K562 (cell line): ENCODE results near the gene SERINC3. TPM values are rescaled to one million over a fixed set of nuclear protein-coding genes. Genes with fewer than 3 reads are reported as not detected.

ENCODE experiments used
- CTBP1 ChIP-seq: fragments of 450-650 bp; IDR thresholded peaks from 2 replicates; pipeline ENCODE4 v1.6.1; 2016; ENCODE audit warnings: borderline replicate concordance
- GABPB2 ChIP-seq: fragments of 250-450 bp; sonication (Bioruptor Pico); conservative IDR thresholded peaks from 2 replicates; pipeline ENCODE4 v1.5.1; 2021; ENCODE audit warnings: mild to moderate bottlenecking
- JUN ChIP-seq, 2 experiments: sonication (generic) in 1 of 2; formaldehyde crosslinking in 1 of 2; IDR thresholded peaks; 2 replicates each; pipeline versions ENCODE4 v1.6.1 to v1.8.0; 2012 to 2022; ENCODE audit warnings: borderline replicate concordance in 2 of 2, mild to moderate bottlenecking in 2 of 2, improper control_type of control experiment in 1 of 2, low read depth in 1 of 2, low read length in 1 of 2, missing genetic modification reagents in 1 of 2
- KLF6 ChIP-seq: fragments of 250-450 bp; sonication (Bioruptor Pico); IDR thresholded peaks from 2 replicates; pipeline ENCODE4 v1.4.0; 2020; ENCODE audit warnings: mild to moderate bottlenecking, moderate library complexity, borderline replicate concordance
- MECOM ChIP-seq: fragments of 250-450 bp; sonication (Bioruptor Pico); IDR thresholded peaks from 2 replicates; pipeline ENCODE4 v1.8.0; 2022; ENCODE audit warnings: inconsistent platforms
- NR1H2 ChIP-seq: sonication (generic); formaldehyde crosslinking; IDR thresholded peaks from 2 replicates; pipeline ENCODE4 v1.4.0; 2020; ENCODE audit warnings: mild to moderate bottlenecking, missing genetic modification reagents
- NR3C1 ChIP-seq: sonication (generic); formaldehyde crosslinking; IDR thresholded peaks from 2 replicates; pipeline ENCODE4 v1.8.1; 2022; ENCODE audit warnings: missing genetic modification reagents
- PHF20 ChIP-seq: fragments of 450-650 bp; IDR thresholded peaks from 2 replicates; pipeline ENCODE4 v1.6.1; 2018; ENCODE audit not compliant: partially characterized antibody
- POLR2AphosphoS2 ChIP-seq: IDR thresholded peaks from 2 replicates; pipeline ENCODE4 v1.6.1; 2012; ENCODE audit warnings: low read length, improper control_type of control experiment
- SNRNP70 ChIP-seq: fragments of 200-400 bp; formaldehyde crosslinking; optimal IDR thresholded peaks from 2 replicates; pipeline ENCODE3; 2017; ENCODE audit warnings: low read depth, low read length
- ZBED1 ChIP-seq: IDR thresholded peaks from 2 replicates; pipeline ENCODE4 v1.6.1; 2014
- ZEB2 ChIP-seq: fragments of 450-650 bp; IDR thresholded peaks from 2 replicates; pipeline ENCODE4 v1.6.1; 2016
- ZNF146 ChIP-seq: IDR thresholded peaks from one replicate; pipeline ENCODE4 v1.6.1; 2018; ENCODE audit warnings: missing compliant biosample characterization; ENCODE audit not compliant: unreplicated experiment
- ZNF239 ChIP-seq: fragments of 250-450 bp; sonication (Bioruptor Pico); IDR thresholded peaks from 2 replicates; pipeline ENCODE4 v1.4.0; 2020; ENCODE audit warnings: mild to moderate bottlenecking
- ZNF76 ChIP-seq: fragments of 250-450 bp; sonication (Bioruptor Pico); IDR thresholded peaks from 2 replicates; pipeline ENCODE4 v1.4.0; 2020; ENCODE audit warnings: mild to moderate bottlenecking, moderate library complexity, borderline replicate concordance
- ZZZ3 ChIP-seq: fragments of 450-650 bp; IDR thresholded peaks from 2 replicates; pipeline ENCODE4 v1.6.1; 2016; ENCODE audit warnings: antibody characterized with exemption, mild to moderate bottlenecking, moderate library complexity
- polyA plus RNA-seq, 8 experiments: library from polyadenylated mRNA; depleted of rRNA in 4 of 8; stranded (reverse) in 5 of 8; unstranded in 3 of 8; fragments of >200 nt; fragmentation: Nextera tagmentation in 2 of 8; fragmentation: Illumina TruSeq in 1 of 8; extraction: Ambion mirVana in 2 of 8; extraction: Trizol in 1 of 8; gene quantifications; 2 replicates each; pipeline versions ENCODE4 v1.2.1 to v1.2.3, GENCODE V29; 2011 to 2014; ENCODE audit warnings: inconsistent platforms in 1 of 8, missing spikeins in 1 of 8
- total RNA-seq, 7 experiments: library from RNA; depleted of rRNA in 6 of 7; stranded (reverse); fragments of >200 nt in 6 of 7; fragmentation: Illumina TruSeq in 2 of 7; extraction: Trizol in 2 of 7; gene quantifications; 2 replicates each; pipeline versions ENCODE4 v1.2.1 to v1.2.3, GENCODE V29; 2011 to 2021; ENCODE audit warnings: low replicate concordance in 1 of 7
- TF ChIP-seq, protein P1 (sequence below), 2 experiments: fragments of 450-650 bp in 1 of 2; IDR thresholded peaks; 2 replicates each; pipeline ENCODE4 v1.6.1; 2011 to 2017; ENCODE audit warnings: low read depth in 2 of 2, antibody characterized with exemption in 1 of 2, borderline replicate concordance in 1 of 2, low read length in 1 of 2, mild to moderate bottlenecking in 1 of 2, mixed read lengths in 1 of 2; ENCODE audit not compliant: control insufficient read depth in 1 of 2
- TF ChIP-seq, protein P2 (sequence below): sonication (generic); formaldehyde crosslinking; IDR thresholded peaks from 2 replicates; pipeline ENCODE4 v1.8.0; 2022; ENCODE audit warnings: missing genetic modification reagents, mild to moderate bottlenecking, moderate library complexity, borderline replicate concordance
- TF ChIP-seq, protein P3 (sequence below): sonication (generic); formaldehyde crosslinking; IDR thresholded peaks from 2 replicates; pipeline ENCODE4 v1.8.0; 2022; ENCODE audit warnings: mild to moderate bottlenecking, missing genetic modification reagents
- TF ChIP-seq, protein P4 (sequence below): fragments of 450-650 bp; IDR thresholded peaks from 2 replicates; pipeline ENCODE4 v1.6.1; 2016; ENCODE audit warnings: missing biosample characterization, missing genetic modification characterization

SERINC3 gene
- total and polyA plus RNA-seq, 9 of the 15 experiments (the other 6 are each of a cell fraction or from before 2014, with no cell fraction given): 24.7 to 107 (median 48.8) TPM

DNA sequence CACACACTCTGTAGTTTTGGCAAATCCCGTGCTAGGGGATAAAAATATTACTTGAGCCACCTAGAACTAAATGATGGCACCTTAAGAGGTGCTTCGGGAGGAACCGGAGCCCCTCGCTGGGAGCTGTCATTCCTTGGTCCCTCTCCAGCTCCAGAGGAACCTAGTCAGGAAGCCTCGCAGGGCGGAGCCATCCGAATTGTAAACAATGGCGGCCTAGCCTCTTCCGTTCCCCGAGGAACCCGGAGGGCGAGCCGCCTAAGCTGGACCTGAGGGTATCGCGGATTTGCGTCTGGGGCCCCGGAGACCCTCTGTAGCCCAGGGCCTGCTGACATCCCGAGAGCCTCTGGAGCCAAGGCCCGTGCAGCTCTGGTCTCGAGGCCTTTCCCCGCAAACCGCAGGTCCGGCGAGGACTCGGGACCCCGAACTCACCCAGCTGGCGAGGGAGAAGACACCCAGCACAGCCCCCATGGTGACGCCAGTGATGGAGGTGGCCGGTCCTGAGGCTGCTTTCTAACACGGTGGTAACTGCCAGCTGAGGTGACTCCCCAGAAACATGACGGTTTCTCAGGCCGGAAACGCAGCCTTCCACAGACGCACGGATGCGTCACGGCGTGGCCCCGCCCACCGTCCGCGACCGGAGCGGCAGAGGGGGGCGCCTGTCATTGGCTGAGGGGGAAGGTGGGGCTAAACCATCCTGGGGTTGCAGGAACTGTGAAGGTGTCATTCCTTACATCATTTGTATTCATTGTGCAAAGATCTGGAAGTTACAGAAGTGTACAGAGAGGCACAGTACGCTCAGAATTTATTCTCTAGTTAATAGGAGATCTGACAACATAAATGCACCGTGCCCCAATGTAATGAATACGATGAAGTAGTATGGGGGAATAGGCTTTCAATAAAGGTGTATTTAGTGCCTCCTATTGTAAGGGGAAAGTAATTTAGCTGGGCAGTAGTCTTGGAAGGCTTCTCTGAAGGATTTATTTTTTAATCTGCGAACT lies at the start of gene SERINC3 (continued):
- TF ChIP-seq NR3C1 (CRISPR knock-in tag): no peak
- TF ChIP-seq ZZZ3: no peak
- TF ChIP-seq GABPB2: no peak
- peak; percentile 68 for TF ChIP-seq JUN (IDR thresholded peaks at IDR 0.05; ENCODE audit: borderline replicate concordance, low read depth, low read length)
- no peak for TF ChIP-seq JUN (CRISPR knock-in tag; IDR thresholded peaks at IDR 0.05; ENCODE audit: borderline replicate concordance)
- TF ChIP-seq, protein P1, sequence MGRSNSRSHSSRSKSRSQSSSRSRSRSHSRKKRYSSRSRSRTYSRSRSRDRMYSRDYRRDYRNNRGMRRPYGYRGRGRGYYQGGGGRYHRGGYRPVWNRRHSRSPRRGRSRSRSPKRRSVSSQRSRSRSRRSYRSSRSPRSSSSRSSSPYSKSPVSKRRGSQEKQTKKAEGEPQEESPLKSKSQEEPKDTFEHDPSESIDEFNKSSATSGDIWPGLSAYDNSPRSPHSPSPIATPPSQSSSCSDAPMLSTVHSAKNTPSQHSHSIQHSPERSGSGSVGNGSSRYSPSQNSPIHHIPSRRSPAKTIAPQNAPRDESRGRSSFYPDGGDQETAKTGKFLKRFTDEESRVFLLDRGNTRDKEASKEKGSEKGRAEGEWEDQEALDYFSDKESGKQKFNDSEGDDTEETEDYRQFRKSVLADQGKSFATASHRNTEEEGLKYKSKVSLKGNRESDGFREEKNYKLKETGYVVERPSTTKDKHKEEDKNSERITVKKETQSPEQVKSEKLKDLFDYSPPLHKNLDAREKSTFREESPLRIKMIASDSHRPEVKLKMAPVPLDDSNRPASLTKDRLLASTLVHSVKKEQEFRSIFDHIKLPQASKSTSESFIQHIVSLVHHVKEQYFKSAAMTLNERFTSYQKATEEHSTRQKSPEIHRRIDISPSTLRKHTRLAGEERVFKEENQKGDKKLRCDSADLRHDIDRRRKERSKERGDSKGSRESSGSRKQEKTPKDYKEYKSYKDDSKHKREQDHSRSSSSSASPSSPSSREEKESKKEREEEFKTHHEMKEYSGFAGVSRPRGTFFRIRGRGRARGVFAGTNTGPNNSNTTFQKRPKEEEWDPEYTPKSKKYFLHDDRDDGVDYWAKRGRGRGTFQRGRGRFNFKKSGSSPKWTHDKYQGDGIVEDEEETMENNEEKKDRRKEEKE (IDR thresholded peaks at IDR 0.05; ENCODE audit: borderline replicate concordance in 1 of 2, control insufficient read depth in 1 of 2, low read depth in 2 of 2, low read length in 1 of 2): no peak
- TF ChIP-seq MECOM: no peak
- TF ChIP-seq ZNF146: peak; percentile 12
- TF ChIP-seq CTBP1: peak; percentile 87
- TF ChIP-seq ZNF239 (CRISPR knock-in tag): no peak
- no peak for TF ChIP-seq ZNF76 (CRISPR knock-in tag)
- TF ChIP-seq, protein P2, sequence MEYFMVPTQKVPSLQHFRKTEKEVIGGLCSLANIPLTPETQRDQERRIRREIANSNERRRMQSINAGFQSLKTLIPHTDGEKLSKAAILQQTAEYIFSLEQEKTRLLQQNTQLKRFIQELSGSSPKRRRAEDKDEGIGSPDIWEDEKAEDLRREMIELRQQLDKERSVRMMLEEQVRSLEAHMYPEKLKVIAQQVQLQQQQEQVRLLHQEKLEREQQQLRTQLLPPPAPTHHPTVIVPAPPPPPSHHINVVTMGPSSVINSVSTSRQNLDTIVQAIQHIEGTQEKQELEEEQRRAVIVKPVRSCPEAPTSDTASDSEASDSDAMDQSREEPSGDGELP (CRISPR knock-in tag): peak; percentile 97
- TF ChIP-seq POLR2AphosphoS2: no peak
- TF ChIP-seq NR1H2 (CRISPR knock-in tag): 0 out of 2 replicates have a peak, but pooled peaks have one; percentile 45
- no peak for TF ChIP-seq SNRNP70
- TF ChIP-seq, protein P3, sequence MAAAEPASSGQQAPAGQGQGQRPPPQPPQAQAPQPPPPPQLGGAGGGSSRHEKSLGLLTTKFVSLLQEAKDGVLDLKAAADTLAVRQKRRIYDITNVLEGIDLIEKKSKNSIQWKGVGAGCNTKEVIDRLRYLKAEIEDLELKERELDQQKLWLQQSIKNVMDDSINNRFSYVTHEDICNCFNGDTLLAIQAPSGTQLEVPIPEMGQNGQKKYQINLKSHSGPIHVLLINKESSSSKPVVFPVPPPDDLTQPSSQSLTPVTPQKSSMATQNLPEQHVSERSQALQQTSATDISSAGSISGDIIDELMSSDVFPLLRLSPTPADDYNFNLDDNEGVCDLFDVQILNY: no peak
- peak; percentile 76 for TF ChIP-seq PHF20
- no peak for TF ChIP-seq KLF6
- TF ChIP-seq, protein P4, sequence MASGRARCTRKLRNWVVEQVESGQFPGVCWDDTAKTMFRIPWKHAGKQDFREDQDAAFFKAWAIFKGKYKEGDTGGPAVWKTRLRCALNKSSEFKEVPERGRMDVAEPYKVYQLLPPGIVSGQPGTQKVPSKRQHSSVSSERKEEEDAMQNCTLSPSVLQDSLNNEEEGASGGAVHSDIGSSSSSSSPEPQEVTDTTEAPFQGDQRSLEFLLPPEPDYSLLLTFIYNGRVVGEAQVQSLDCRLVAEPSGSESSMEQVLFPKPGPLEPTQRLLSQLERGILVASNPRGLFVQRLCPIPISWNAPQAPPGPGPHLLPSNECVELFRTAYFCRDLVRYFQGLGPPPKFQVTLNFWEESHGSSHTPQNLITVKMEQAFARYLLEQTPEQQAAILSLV: no peak
- TF ChIP-seq ZEB2: no peak; the same call in 1 of the 2 replicates
- no peak for TF ChIP-seq ZBED1
